Uterus (tissue), 4 donors: ENCODE data around the gene ZNF324. TPM values are rescaled to one million over a fixed set of nuclear protein-coding genes. Genes with fewer than 3 reads are reported as not detected.
"Not testable (repeated sequence)": the region's sequence is repeated elsewhere in the genome, so short reads cannot be mapped to it uniquely, and the experiment has no call there.

Experiments used
- DNase-seq, 2 donors: peaks; one replicate each; pipeline ENCODE4 v3.0.0-alpha.2; 2019 to 2020
- H3K27ac ChIP-seq, 2 donors: fragments of 200-600 bp; sonication (generic); 1 replicate in 1 of 2; 2 replicates in 1 of 2; pipeline ENCODE4 v1.5.1; 2016 to 2018
- H3K27me3 ChIP-seq, 2 donors: fragments of 200-600 bp; sonication (generic); one replicate each; pipeline ENCODE4 v1.5.1; 2018 to 2019; ENCODE audit warnings: control low read depth in 1 of 2
- H3K36me3 ChIP-seq, 2 donors: fragments of 200-600 bp; sonication (generic); one replicate each; pipeline ENCODE4 v1.5.1; 2019; ENCODE audit warnings: control low read depth in 1 of 2
- H3K4me1 ChIP-seq, 2 donors: fragments of 200-600 bp; sonication (generic); one replicate each; pipeline ENCODE4 v1.5.1; 2018 to 2019; ENCODE audit warnings: control low read depth in 1 of 2
- H3K4me3 ChIP-seq, 2 donors: fragments of 200-600 bp; sonication (generic); 1 replicate in 1 of 2; 2 replicates in 1 of 2; pipeline ENCODE4 v1.5.1; 2018 to 2019; ENCODE audit warnings: mild to moderate bottlenecking in 1 of 2
- H3K9me3 ChIP-seq, 2 donors: fragments of 200-600 bp; sonication (generic); one replicate each; pipeline ENCODE4 v1.5.1; 2019; ENCODE audit warnings: control low read depth in 1 of 2
- CTCF ChIP-seq, 4 experiments: fragments of 200-600 bp in 2 of 4; fragments of 450-650 bp in 2 of 4; sonication (generic) in 2 of 4; IDR thresholded peaks; one replicate each; pipeline ENCODE4 v1.5.1; 2016 to 2019; ENCODE audit warnings: antibody characterized with exemption in 4 of 4, mild to moderate bottlenecking in 2 of 4, moderate library complexity in 1 of 4
- POLR2A ChIP-seq, 2 donors: fragments of 450-650 bp; IDR thresholded peaks; one replicate each; pipeline ENCODE4 v1.6.1; 2016; ENCODE audit warnings: antibody characterized with exemption in 2 of 2, mild to moderate bottlenecking in 1 of 2, moderate library complexity in 1 of 2
- intact Hi-C: fragments of 100-400 bp; cut with DNase I; formaldehyde crosslinking; loops from one replicate; pipeline ENCODE4 v1.15.1; 2023; ENCODE audit warnings: low total_unique reads
- total RNA-seq, 4 donors: library from RNA; depleted of rRNA in 3 of 4; stranded (reverse); fragments of >200 nt in 3 of 4; gene quantifications; one replicate each; pipeline versions ENCODE4 v1.1.0 to v1.2.4, GENCODE V29; 2014 to 2023
- donor health status: DM: yes; HTN: yes; CAD: no.

ZNF324 gene
- total RNA-seq, 4 donors from 2014 or later = 2.9 to 75.1 (median 27.1) TPM

DNA sequence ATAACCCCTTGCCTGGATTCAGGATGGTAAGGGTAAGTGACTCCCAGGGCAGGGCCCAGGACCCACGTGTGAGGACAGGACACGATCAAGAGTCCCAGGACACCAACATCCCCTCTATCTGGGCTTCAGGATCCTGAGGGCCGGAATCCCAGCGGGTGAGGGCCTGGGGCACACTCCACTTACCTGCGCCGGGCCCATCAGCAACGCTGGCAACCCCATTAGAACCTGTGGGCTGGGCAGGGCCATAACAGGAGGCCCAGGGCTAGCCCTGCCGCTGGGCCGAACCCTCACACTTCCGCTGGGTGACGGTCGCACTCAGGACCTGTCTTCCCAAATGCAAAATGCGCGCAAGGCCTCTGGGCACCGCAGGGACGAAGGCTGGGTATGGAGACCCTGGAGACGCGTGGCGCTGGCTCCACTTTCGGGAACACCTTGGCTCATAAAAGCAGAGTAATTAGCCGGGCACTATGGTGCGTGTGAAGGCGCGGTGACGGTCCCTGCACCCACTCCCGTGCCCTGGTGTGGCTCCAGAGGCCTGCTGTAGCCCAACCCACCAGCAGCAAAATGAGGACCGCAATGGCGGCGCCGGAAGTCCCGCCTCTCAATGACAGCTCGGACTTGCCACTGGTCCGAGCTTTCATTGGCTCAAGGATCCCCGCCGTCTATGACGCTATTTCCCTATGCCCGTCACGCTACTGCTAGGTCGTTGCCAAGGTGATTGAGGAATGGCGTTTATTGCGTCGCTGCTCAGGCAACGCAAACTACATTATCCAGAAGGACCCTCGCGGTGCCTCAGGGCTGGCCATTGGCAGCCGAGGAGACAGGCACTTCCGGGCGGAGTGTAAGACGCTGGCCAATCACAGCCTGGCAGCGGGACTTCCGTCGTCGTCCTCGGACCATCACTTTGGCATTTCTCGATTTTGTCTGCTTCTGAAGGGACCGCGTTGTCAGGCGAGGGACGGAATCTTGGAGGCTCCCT, 27.0 kb upstream of the ZNF324 start, which contains the start of gene ZNF132:
Gene ZNF132 (minus strand): TSS at position 578 of the 979 bp plus-strand sequence. CDS start 332 bp downstream, at position 246.
- Histone ChIP-seq H3K27me3 (no peaks in the 10 kb centered on the region), H3K9me3 (peaks cover 0 to 42% of the 10 kb centered on the region in 2 donors), H3K27ac (peak within 1 kb of the TSS; percentile 69 to 71), H3K36me3 (no peaks in the 10 kb centered on the region), H3K4me1 (no peaks in the 10 kb centered on the region), H3K4me3 (peak within 1 kb of the TSS; percentile 47 to 75)
- no peak for TF ChIP-seq CTCF (IDR thresholded peaks at IDR 0.05)
- TF ChIP-seq POLR2A (IDR thresholded peaks at IDR 0.05) = peak in 1 of 2 donors; percentile 27
- peak; percentile 95 to 99 for DNase-seq
- intact Hi-C loops = no loop called here

DNA sequence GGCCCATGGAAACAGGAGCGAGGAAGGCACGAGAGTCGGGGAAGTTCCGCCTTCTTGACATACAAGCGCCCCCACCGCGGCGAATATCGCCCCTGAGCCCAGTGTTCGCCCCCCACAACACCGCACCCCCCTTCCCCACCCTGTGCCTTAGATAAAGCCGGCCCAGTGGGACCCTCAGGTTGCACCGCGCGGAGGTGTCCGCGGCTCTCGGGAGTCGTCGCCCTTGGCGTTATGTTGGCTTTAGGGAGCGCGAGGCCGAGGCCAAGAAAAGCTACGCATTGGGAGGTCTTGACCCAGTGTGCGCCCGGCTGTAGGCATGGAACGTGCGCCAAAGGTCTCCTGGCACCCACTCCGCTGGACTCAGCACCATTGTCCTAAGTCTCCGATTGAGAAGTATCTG, 26.3 kb upstream of the ZNF324 start:
- Histone ChIP-seq H3K9me3 (peaks cover 0 to 35% of the 10 kb centered on the region in 2 donors), H3K4me3 (peak overlapping the region; percentile 47 to 75), H3K27ac (peak overlapping the region; percentile 69 to 71), H3K27me3 (no peaks in the 10 kb centered on the region), H3K4me1 (no peaks in the 10 kb centered on the region), H3K36me3 (no peaks in the 10 kb centered on the region)
- TF ChIP-seq CTCF (IDR thresholded peaks at IDR 0.05) = no peak
- TF ChIP-seq POLR2A (IDR thresholded peaks at IDR 0.05) = no peak
- DNase-seq = peak in 1 of 2 donors; percentile 39
- intact Hi-C loops = no loop called here

- peaks cover 0 to 12% of the 10 kb centered on the region in 2 donors for H3K9me3 ChIP-seq
- DNase-seq, H3K4me1 ChIP-seq, H3K36me3 ChIP-seq, H3K27ac ChIP-seq, H3K4me3 ChIP-seq, H3K27me3 ChIP-seq, intact Hi-C loops: not testable (repeated sequence)
Observed at GRCh38 chr19:58442986-58443385, 23.9 kb upstream of the ZNF324 start.

- intact Hi-C loops, H3K27ac ChIP-seq, H3K4me1 ChIP-seq, H3K27me3 ChIP-seq, DNase-seq, H3K36me3 ChIP-seq, H3K4me3 ChIP-seq, H3K9me3 ChIP-seq: not testable (repeated sequence)
Observed at GRCh38 chr19:58448860-58449259, 18.0 kb upstream of the ZNF324 start.

DNA sequence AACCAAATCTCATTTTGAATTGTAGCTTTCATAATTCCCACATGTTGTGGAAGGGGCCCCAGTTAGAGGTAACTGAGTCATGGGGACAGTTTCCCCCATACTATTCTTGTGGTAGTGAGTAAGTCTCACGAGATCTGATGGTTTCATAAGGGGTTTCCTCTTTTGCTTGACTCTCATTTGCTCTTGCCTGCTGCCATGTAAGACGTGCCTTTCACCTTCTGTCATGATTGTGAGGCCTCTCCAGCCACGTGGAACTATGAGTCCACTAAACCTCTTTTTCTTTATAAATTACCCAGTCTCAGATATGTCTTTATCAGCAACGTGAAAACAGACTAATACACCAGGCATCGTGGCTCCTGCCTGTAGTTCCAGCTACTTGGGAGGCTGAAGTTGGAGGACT, 16.9 kb upstream of the ZNF324 start:
- H3K9me3 ChIP-seq, H3K27ac ChIP-seq, DNase-seq, H3K27me3 ChIP-seq, intact Hi-C loops, H3K4me3 ChIP-seq, H3K36me3 ChIP-seq, H3K4me1 ChIP-seq: not testable (repeated sequence)

- H3K9me3 ChIP-seq = no peaks in the 10 kb centered on the region
- no peak overlapping the region for H3K27ac ChIP-seq
- H3K27me3 ChIP-seq = no peaks in the 10 kb centered on the region
- intact Hi-C loops = no loop called here
- DNase-seq = no peak
- peak overlapping the region; percentile 70 to 78 for H3K4me3 ChIP-seq
- peaks cover 0 to 4% of the 10 kb centered on the region in 2 donors for H3K4me1 ChIP-seq
- H3K36me3 ChIP-seq = no peaks in the 10 kb centered on the region
- TF ChIP-seq POLR2A (IDR thresholded peaks at IDR 0.05) (no peak), CTCF (IDR thresholded peaks at IDR 0.05) (no peak)
Observed at GRCh38 chr19:58450856-58451357, 16.0 kb upstream of the ZNF324 start.
